ENCODE results near the gene TNFAIP8. TPM values are rescaled to one million over a fixed set of nuclear protein-coding genes. Genes with fewer than 3 reads are reported as not detected.

TNFAIP8 gene
- total RNA-seq, 1 donor from 2014 or later = 18.8 TPM

DNA sequence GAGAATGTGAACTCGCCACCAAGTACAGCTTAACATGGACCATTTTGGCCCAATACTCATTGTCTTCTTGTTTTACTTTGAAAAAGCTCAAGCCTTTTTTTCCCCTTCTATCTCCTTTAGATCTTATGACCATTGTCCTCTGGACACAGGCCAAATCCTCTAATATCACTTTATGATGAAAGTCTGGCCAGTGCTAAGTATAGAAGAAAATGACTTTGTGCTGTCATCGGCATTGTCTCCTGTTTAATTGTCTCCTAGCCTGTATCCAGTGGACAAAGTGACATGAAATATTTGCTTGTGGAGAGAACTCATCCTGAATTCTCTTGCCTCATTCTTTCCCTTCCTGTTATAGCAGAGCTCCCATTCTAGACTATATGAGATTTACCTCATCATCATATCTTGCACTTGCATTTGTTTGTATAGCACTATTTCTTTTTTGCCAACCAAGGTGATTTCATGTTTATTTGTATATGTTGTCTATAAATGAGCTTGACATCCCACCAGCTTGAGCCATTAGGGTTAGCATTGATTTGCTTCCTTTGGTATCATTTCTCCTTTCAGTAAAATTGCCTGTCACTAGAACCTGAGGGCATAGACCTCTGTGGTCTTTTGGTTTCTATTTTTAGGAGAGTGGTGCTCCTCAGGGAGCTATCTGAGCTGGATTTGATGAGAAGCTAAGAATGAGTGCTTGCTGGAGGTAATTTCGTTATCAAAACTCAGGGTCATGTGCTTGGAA, 18.8 kb upstream of the TNFAIP8 start:
- Histone ChIP-seq H3K27me3 (ENCODE audit: control insufficient read depth in 3 of 3, insufficient read depth in 3 of 3, low read length in 3 of 3) (no peaks in the 10 kb centered on the region), H3K27ac (ENCODE audit: low read depth, low read length) (no peak overlapping the region), H3K9ac (ENCODE audit: low read depth in 1 of 3, low read length in 3 of 3) (no peak overlapping the region), H3K4me3 (ENCODE audit: low read length in 3 of 3) (no peak overlapping the region), H3K9me3 (ENCODE audit: control insufficient read depth in 3 of 3, low read length in 3 of 3) (no peaks in the 10 kb centered on the region), H3K4me1 (ENCODE audit: control insufficient read depth in 3 of 3, insufficient read depth in 3 of 3, low read length in 3 of 3) (peaks cover 0 to 12% (median 8%) of the 10 kb centered on the region in 3 donors), H3K36me3 (ENCODE audit: control insufficient read depth in 3 of 3, insufficient read depth in 3 of 3, low read length in 3 of 3) (no peaks in the 10 kb centered on the region)

DNA sequence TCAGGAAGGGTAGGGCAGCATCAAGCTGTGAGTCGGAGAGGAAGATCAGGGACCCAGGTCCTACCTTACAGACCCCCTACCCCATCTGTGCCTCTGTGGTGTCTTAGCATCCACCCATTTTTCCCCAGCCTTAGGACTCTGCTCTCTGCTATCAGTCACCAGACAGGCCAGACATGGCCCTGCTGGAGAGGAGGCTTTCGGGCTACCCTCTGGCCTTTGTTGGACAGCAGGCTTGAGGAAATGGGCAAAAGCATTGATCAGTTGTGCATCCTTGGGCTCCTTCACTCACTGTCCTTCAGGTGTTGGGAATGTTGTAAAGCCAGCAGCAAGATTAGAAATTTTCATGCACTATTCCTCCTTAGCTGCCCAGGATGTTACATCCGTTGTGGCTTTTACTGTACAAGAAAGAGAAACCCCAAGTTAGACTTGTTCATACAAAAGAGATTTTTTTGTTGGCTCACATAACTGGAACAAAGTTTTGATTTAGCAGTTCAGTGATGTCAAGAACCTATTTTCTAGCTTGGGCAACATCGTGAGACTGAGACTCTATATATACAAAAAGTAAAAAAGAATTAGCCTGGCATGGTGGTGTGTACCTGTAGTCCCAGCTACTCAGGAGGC, 17.4 kb upstream of the TNFAIP8 start:
- Histone ChIP-seq H3K27ac (ENCODE audit: low read depth, low read length) (no peak overlapping the region), H3K9me3 (ENCODE audit: control insufficient read depth in 3 of 3, low read length in 3 of 3) (no peaks in the 10 kb centered on the region), H3K27me3 (ENCODE audit: control insufficient read depth in 3 of 3, insufficient read depth in 3 of 3, low read length in 3 of 3) (no peaks in the 10 kb centered on the region), H3K4me3 (ENCODE audit: low read length in 3 of 3) (no peak overlapping the region), H3K36me3 (ENCODE audit: control insufficient read depth in 3 of 3, insufficient read depth in 3 of 3, low read length in 3 of 3) (no peaks in the 10 kb centered on the region), H3K9ac (ENCODE audit: low read depth in 1 of 3, low read length in 3 of 3) (no peak overlapping the region), H3K4me1 (ENCODE audit: control insufficient read depth in 3 of 3, insufficient read depth in 3 of 3, low read length in 3 of 3) (peaks cover 0 to 12% (median 8%) of the 10 kb centered on the region in 3 donors)

DNA sequence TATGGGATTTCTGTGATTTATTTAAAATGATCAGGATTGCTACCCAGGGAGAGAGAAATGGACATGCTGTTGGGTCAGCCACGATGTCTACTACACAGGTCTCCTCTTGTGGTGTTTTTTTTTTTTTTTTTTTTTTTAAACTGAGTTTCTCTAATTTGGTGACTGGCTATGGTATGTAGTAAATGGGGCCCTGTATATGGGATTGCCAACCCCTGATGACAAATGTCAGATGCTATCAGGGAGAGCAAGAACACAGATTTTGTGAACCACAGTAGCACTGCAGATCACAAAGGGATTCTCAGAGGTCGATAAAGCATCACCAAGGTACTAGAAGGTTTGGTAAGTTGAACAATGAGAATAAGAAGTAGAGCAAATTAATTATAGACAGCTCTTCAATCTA, 16.5 kb upstream of the TNFAIP8 start:
- Histone ChIP-seq H3K9me3 (ENCODE audit: control insufficient read depth in 3 of 3, low read length in 3 of 3) (no peaks in the 10 kb centered on the region), H3K27ac (ENCODE audit: low read depth, low read length) (no peak overlapping the region), H3K4me1 (ENCODE audit: control insufficient read depth in 3 of 3, insufficient read depth in 3 of 3, low read length in 3 of 3) (peaks cover 0 to 12% (median 8%) of the 10 kb centered on the region in 3 donors), H3K36me3 (ENCODE audit: control insufficient read depth in 3 of 3, insufficient read depth in 3 of 3, low read length in 3 of 3) (no peaks in the 10 kb centered on the region), H3K9ac (ENCODE audit: low read depth in 1 of 3, low read length in 3 of 3) (no peak overlapping the region), H3K4me3 (ENCODE audit: low read length in 3 of 3) (no peak overlapping the region), H3K27me3 (ENCODE audit: control insufficient read depth in 3 of 3, insufficient read depth in 3 of 3, low read length in 3 of 3) (no peaks in the 10 kb centered on the region)

DNA sequence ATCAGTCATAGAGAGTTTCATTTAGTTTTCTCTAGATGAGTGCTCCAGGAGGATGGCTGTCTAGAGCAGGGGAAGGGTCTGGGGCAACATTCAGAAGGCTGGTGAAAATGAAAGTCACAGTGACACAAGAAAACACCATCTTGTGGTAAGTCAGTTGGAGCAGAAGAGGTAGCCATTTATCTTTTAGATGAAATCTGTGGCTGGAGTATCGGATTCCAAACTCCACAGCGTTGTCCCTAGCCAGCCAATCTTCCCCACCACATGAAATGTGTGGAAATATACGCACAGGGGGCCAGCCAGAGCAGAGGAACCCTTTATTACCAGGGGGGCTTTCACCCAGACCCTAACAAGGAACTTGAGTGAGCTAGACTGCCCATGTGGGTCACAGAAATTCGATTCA, 15.9 kb upstream of the TNFAIP8 start:
- Histone ChIP-seq H3K4me3 (ENCODE audit: low read length in 3 of 3) (no peak overlapping the region), H3K4me1 (ENCODE audit: control insufficient read depth in 3 of 3, insufficient read depth in 3 of 3, low read length in 3 of 3) (peaks cover 0 to 12% (median 7%) of the 10 kb centered on the region in 3 donors), H3K36me3 (ENCODE audit: control insufficient read depth in 3 of 3, insufficient read depth in 3 of 3, low read length in 3 of 3) (no peaks in the 10 kb centered on the region), H3K27ac (ENCODE audit: low read depth, low read length) (no peak overlapping the region), H3K27me3 (ENCODE audit: control insufficient read depth in 3 of 3, insufficient read depth in 3 of 3, low read length in 3 of 3) (no peaks in the 10 kb centered on the region), H3K9ac (ENCODE audit: low read depth in 1 of 3, low read length in 3 of 3) (no peak overlapping the region), H3K9me3 (ENCODE audit: control insufficient read depth in 3 of 3, low read length in 3 of 3) (no peaks in the 10 kb centered on the region)

DNA sequence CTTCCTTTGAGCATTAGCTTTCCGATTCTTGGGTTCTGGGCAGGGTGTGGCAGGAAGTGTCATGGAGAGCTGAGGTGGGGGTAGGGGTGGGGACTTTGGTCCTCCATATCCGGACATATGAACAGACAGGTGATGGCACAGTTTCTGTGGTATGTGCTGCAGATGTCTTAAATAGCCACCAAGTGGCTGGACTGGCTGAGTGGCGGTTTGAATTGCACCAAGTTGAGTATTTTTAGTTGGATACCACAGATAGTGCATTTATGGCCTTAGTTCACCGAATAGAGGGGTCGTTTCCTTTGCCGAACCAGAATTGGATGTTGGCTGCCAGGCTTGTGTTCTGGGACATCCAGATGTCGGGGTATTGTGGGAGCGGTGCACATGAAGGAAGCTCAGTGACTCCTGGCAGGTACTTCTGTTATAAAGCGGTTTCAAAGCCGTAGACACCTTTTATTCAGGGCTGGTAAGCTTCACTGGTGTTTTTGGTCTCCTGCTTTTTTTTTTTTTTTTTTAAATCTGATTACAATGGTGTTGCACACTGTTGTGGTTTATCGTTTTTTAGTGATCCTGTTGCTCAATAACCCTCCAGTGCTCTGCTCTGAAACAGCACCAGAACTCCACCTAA, 15.1 kb upstream of the TNFAIP8 start:
- no peaks in the 10 kb centered on the region for H3K27me3 ChIP-seq (ENCODE audit: control insufficient read depth in 3 of 3, insufficient read depth in 3 of 3, low read length in 3 of 3)
- no peak overlapping the region for H3K9ac ChIP-seq (ENCODE audit: low read depth in 1 of 3, low read length in 3 of 3)
- H3K4me3 ChIP-seq (ENCODE audit: low read length in 3 of 3) = no peak overlapping the region
- no peaks in the 10 kb centered on the region for H3K9me3 ChIP-seq (ENCODE audit: control insufficient read depth in 3 of 3, low read length in 3 of 3)
- no peaks in the 10 kb centered on the region for H3K36me3 ChIP-seq (ENCODE audit: control insufficient read depth in 3 of 3, insufficient read depth in 3 of 3, low read length in 3 of 3)
- peaks cover 0 to 12% (median 7%) of the 10 kb centered on the region in 3 donors for H3K4me1 ChIP-seq (ENCODE audit: control insufficient read depth in 3 of 3, insufficient read depth in 3 of 3, low read length in 3 of 3)
- H3K27ac ChIP-seq (ENCODE audit: low read depth, low read length) = no peak overlapping the region

DNA sequence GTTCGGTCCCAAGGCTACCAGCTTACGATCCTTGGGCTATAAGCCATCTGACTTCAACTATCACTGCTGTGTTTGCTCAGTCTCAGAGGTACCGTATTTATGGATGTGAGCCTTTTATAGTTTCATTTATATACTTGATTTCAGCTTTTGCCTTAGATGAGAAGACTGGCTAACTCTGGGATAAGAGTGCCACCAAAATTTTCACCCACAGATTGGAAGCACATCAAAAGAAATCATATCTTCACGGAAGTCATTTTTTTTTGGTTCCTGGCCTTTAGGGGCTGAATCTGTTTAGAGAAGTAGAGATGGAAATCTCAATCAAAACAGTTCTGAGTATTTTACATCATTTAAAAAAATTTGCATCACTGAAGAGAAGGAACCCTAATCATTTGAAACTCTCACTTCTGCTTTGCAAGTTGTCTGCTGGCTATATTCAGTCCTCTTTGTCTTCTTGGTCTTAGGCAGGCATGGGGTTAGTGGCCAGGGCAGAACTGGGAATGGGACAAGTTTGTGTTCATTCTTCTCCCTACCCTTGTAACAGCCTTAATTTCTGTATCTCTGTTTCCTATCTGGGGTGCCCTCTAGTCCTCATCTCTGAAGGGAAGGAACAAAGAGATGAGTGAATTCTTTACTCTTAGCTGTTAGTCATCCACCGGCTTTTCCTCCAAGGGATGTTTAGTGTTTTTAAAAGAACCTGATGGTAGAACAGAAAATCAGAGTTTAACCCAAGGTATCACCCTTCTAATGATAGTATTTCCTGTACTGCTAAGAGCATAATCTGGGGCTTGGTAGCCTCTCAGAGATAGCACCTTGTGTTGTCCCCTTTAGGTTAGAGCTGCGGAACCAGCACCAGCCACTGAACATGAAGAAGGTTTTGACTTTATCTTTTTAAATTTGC, 14.1 kb upstream of the TNFAIP8 start:
- Histone ChIP-seq H3K4me1 (ENCODE audit: control insufficient read depth in 3 of 3, insufficient read depth in 3 of 3, low read length in 3 of 3) (peaks cover 0 to 12% (median 7%) of the 10 kb centered on the region in 3 donors), H3K9me3 (ENCODE audit: control insufficient read depth in 3 of 3, low read length in 3 of 3) (no peaks in the 10 kb centered on the region), H3K27ac (ENCODE audit: low read depth, low read length) (no peak overlapping the region), H3K27me3 (ENCODE audit: control insufficient read depth in 3 of 3, insufficient read depth in 3 of 3, low read length in 3 of 3) (no peaks in the 10 kb centered on the region), H3K36me3 (ENCODE audit: control insufficient read depth in 3 of 3, insufficient read depth in 3 of 3, low read length in 3 of 3) (no peaks in the 10 kb centered on the region), H3K4me3 (ENCODE audit: low read length in 3 of 3) (no peak overlapping the region), H3K9ac (ENCODE audit: low read depth in 1 of 3, low read length in 3 of 3) (no peak overlapping the region)

DNA sequence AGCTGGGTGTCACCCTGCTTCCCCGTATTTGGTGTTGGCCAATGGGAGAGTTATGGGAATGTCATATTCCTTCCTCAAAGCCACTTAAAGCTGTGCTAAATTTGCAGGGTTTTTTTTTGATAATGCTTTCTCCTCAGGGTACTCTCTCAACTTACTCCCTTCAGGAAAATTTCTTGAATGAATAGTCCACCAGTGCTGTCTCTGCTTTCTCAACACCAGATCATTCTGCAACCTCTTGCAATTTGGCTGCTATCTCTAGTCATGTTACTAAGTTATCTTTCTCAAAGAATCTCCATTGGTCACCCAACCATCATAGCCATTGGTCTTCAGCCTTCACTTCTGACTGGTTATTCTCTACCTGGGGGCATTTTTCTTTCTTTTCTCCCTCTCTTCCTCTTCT, 13.4 kb upstream of the TNFAIP8 start:
- peaks cover 0 to 10% (median 2%) of the 10 kb centered on the region in 3 donors for H3K4me1 ChIP-seq (ENCODE audit: control insufficient read depth in 3 of 3, insufficient read depth in 3 of 3, low read length in 3 of 3)
- no peaks in the 10 kb centered on the region for H3K9me3 ChIP-seq (ENCODE audit: control insufficient read depth in 3 of 3, low read length in 3 of 3)
- H3K27me3 ChIP-seq (ENCODE audit: control insufficient read depth in 3 of 3, insufficient read depth in 3 of 3, low read length in 3 of 3) = no peaks in the 10 kb centered on the region
- no peak overlapping the region for H3K4me3 ChIP-seq (ENCODE audit: low read length in 3 of 3)
- H3K36me3 ChIP-seq (ENCODE audit: control insufficient read depth in 3 of 3, insufficient read depth in 3 of 3, low read length in 3 of 3) = no peaks in the 10 kb centered on the region
- no peak overlapping the region for H3K27ac ChIP-seq (ENCODE audit: low read depth, low read length)
- H3K9ac ChIP-seq (ENCODE audit: low read depth in 1 of 3, low read length in 3 of 3) = no peak overlapping the region

DNA sequence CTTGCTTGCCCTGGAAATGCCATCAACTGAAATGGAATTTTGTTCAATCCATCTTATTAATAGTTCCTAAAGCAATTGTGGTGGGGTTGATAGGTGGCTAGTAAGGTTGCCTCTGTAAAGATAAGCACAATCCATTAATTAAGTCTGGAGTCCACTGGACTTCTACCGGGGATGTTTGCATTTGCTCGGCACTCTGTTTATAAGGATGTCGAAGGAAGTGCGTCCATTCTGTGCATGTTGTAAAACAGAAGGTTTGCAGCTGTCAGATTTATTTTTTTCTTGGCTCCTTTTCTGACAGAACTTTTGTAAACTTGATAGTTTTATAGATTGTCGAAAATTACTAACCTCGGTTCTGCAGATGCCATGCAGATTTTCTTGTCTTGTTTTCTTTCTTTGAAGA, 12.8 kb upstream of the TNFAIP8 start:
- Histone ChIP-seq H3K36me3 (ENCODE audit: control insufficient read depth in 3 of 3, insufficient read depth in 3 of 3, low read length in 3 of 3) (no peaks in the 10 kb centered on the region), H3K4me3 (ENCODE audit: low read length in 3 of 3) (no peak overlapping the region), H3K9ac (ENCODE audit: low read depth in 1 of 3, low read length in 3 of 3) (no peak overlapping the region), H3K9me3 (ENCODE audit: control insufficient read depth in 3 of 3, low read length in 3 of 3) (no peaks in the 10 kb centered on the region), H3K27ac (ENCODE audit: low read depth, low read length) (no peak overlapping the region), H3K4me1 (ENCODE audit: control insufficient read depth in 3 of 3, insufficient read depth in 3 of 3, low read length in 3 of 3) (peaks cover 0 to 3% (median 0%) of the 10 kb centered on the region in 3 donors), H3K27me3 (ENCODE audit: control insufficient read depth in 3 of 3, insufficient read depth in 3 of 3, low read length in 3 of 3) (no peaks in the 10 kb centered on the region)

DNA sequence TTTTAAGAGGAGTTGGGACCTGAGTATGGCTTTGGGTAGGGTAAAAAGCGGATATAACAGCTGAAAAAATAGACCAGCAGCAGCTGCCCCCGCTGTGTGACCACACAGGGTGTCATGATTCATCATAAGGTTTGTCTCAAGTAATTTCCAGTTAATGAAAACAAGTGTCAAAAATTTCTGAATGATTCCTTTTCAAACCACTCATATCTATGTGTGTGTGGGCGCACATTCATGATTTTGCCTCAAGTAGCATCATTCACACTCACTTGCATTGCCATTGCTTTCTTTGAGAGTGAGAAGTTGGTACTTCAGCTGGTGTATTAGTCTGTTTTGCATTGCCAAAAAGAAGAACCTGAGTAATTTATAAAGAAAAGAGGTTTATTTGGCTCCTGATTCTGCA, 12.1 kb upstream of the TNFAIP8 start:
- Histone ChIP-seq H3K36me3 (ENCODE audit: control insufficient read depth in 3 of 3, insufficient read depth in 3 of 3, low read length in 3 of 3) (no peaks in the 10 kb centered on the region), H3K4me1 (ENCODE audit: control insufficient read depth in 3 of 3, insufficient read depth in 3 of 3, low read length in 3 of 3) (no peaks in the 10 kb centered on the region), H3K27me3 (ENCODE audit: control insufficient read depth in 3 of 3, insufficient read depth in 3 of 3, low read length in 3 of 3) (no peaks in the 10 kb centered on the region), H3K4me3 (ENCODE audit: low read length in 3 of 3) (no peak overlapping the region), H3K9ac (ENCODE audit: low read depth in 1 of 3, low read length in 3 of 3) (no peak overlapping the region), H3K27ac (ENCODE audit: low read depth, low read length) (no peak overlapping the region), H3K9me3 (ENCODE audit: control insufficient read depth in 3 of 3, low read length in 3 of 3) (no peaks in the 10 kb centered on the region)

Data from skeletal muscle tissue (tissue), 4 donors.